GM12891 (cell line): ENCODE data around the gene PLRG1.

Source experiments
- DNase-seq: peaks from one replicate; pipeline ENCODE4 v3.0.0; 2011; ENCODE audit warnings: low spot score; ENCODE audit not compliant: insufficient read length
- FAIRE-seq: peaks from 2 replicates; lab custom pipeline; 2011; peaks lifted over from hg19 to GRCh38; lab: Jason Lieb, UNC
- PAX5 ChIP-seq: IDR thresholded peaks from 2 replicates; pipeline ENCODE4 v1.6.1; 2011; ENCODE audit warnings: low read length, moderate library complexity, mild to moderate bottlenecking; ENCODE audit not compliant: insufficient read depth, severe bottlenecking
- POLR2A ChIP-seq: IDR thresholded peaks from 2 replicates; pipeline ENCODE4 v1.6.1; 2011; ENCODE audit warnings: low read depth, low read length, control low read depth
- POLR2AphosphoS5 ChIP-seq: IDR thresholded peaks from 2 replicates; pipeline ENCODE4 v1.6.1; 2011; ENCODE audit warnings: low read depth, low read length, control low read depth
- POU2F2 ChIP-seq: IDR thresholded peaks from 2 replicates; pipeline ENCODE4 v1.6.1; 2011; ENCODE audit warnings: low read depth, mild to moderate bottlenecking, control low read depth, low read length, moderate library complexity
- SPI1 ChIP-seq: IDR thresholded peaks from 2 replicates; pipeline ENCODE4 v1.6.1; 2011; ENCODE audit warnings: low read depth, low read length, control low read depth
- TAF1 ChIP-seq: IDR thresholded peaks from 2 replicates; pipeline ENCODE4 v1.6.1; 2011; ENCODE audit warnings: low read depth, low read length, control low read depth

PLRG1 gene

GRCh38 chr4:154487145-154487544, 63.1 kb downstream of the PLRG1 start:
- no peak for FAIRE-seq
- no peak for DNase-seq
- TF ChIP-seq SPI1 (no peak), POLR2A (no peak), POU2F2 (no peak), POLR2AphosphoS5 (no peak), TAF1 (no peak), PAX5 (no peak)

GRCh38 chr4:154485127-154485773, 65.0 kb downstream of the PLRG1 start:
- DNase-seq = no peak
- TF ChIP-seq POU2F2 (no peak), SPI1 (peak; percentile 99), PAX5 (no peak), POLR2A (no peak), TAF1 (no peak), POLR2AphosphoS5 (no peak)
- FAIRE-seq = no peak
